Caco-2 (cell line): ENCODE results near the gene RBP5. TPM values are rescaled to one million over a fixed set of nuclear protein-coding genes. Genes with fewer than 3 reads are reported as not detected.

ENCODE experiments used
- BruUV-seq: library from RNA; stranded (reverse); fragments of 400-500 nt; replicated peaks from 2 replicates; lab custom pipeline; 2021; lab: Mats Ljungman, UMichigan
- CTCF ChIA-PET: fragments of 300-600 bp; sonication (Branson Sonifier 250); formaldehyde crosslinking; loops from one replicate; lab custom pipeline; 2022; ENCODE audit warnings: antibody characterized with exemption; lab: Charles Lee
- POLR2A ChIA-PET: fragments of 300-600 bp; sonication (Branson Sonifier 250); formaldehyde crosslinking; loops from one replicate; lab custom pipeline; 2022; ENCODE audit warnings: antibody characterized with exemption; lab: Charles Lee
- DNase-seq, 2 experiments: peaks; one replicate each; pipeline versions ENCODE4 v3.0.0 to v3.0.0-alpha.2; 2020 to 2022
- H3K27me3 ChIP-seq: replicated peaks from 2 replicates; pipeline ENCODE4 v1.6.0; 2011; ENCODE audit warnings: low read length; ENCODE audit not compliant: control insufficient read depth, insufficient read depth
- H3K36me3 ChIP-seq: 2 replicates; pipeline ENCODE4 v1.5.1; 2011; ENCODE audit warnings: low read length; ENCODE audit not compliant: control insufficient read depth, insufficient read depth
- H3K4me1 ChIP-seq: fragments of 250-450 bp; sonication (Bioruptor Pico); 2 replicates; pipeline ENCODE4 v1.5.1; 2020; ENCODE audit warnings: mild to moderate bottlenecking
- H3K4me3 ChIP-seq: 2 replicates; pipeline ENCODE4 v1.5.1; 2011; ENCODE audit warnings: low read depth, mild to moderate bottlenecking, control low read depth, low read length
- H3K9me3 ChIP-seq: fragments of 250-450 bp; sonication (Bioruptor Pico); 2 replicates; pipeline ENCODE4 v1.5.1; 2020; ENCODE audit warnings: mild to moderate bottlenecking, moderate library complexity
- H3K27ac Mint-ChIP-seq: one replicate; pipeline ENCODE4 v1.8.0; 2022; ENCODE audit warnings: mixed read lengths; ENCODE audit not compliant: unreplicated experiment
- H3K27me3 Mint-ChIP-seq: one replicate; pipeline ENCODE4 v1.8.0; 2022; ENCODE audit warnings: mixed read lengths; ENCODE audit not compliant: insufficient read depth, unreplicated experiment
- H3K36me3 Mint-ChIP-seq: one replicate; pipeline ENCODE4 v1.8.0; 2022; ENCODE audit warnings: mild to moderate bottlenecking, mixed read lengths; ENCODE audit not compliant: insufficient read depth, unreplicated experiment
- H3K4me1 Mint-ChIP-seq: one replicate; pipeline ENCODE4 v1.8.0; 2022; ENCODE audit warnings: low read depth, mixed read lengths; ENCODE audit not compliant: unreplicated experiment
- H3K4me3 Mint-ChIP-seq: one replicate; pipeline ENCODE4 v1.8.0; 2022; ENCODE audit warnings: mild to moderate bottlenecking, moderate library complexity, mixed read lengths; ENCODE audit not compliant: unreplicated experiment
- H3K9me3 Mint-ChIP-seq: one replicate; pipeline ENCODE4 v1.8.0; 2022; ENCODE audit warnings: mixed read lengths; ENCODE audit not compliant: unreplicated experiment
- CTCF ChIP-seq, 2 experiments: fragments of 200-600 bp in 1 of 2; IDR thresholded peaks; 1 replicate in 1 of 2; 2 replicates in 1 of 2; pipeline versions ENCODE4 v1.5.1 to v1.8.0; 2011 to 2022; ENCODE audit warnings: antibody characterized with exemption in 1 of 2, control low read depth in 1 of 2, inconsistent platforms in 1 of 2, low read depth in 1 of 2, low read length in 1 of 2, mild to moderate bottlenecking in 1 of 2, moderate library complexity in 1 of 2; ENCODE audit not compliant: insufficient read depth in 1 of 2, severe bottlenecking in 1 of 2, unreplicated experiment in 1 of 2
- intact Hi-C: fragments of 100-400 bp; cut with micrococcal nuclease; formaldehyde crosslinking; loops from one replicate; pipeline ENCODE4 v1.10.0; 2022; ENCODE audit not compliant: unreplicated experiment
- total RNA-seq: library from RNA; stranded (reverse); gene quantifications from 2 replicates; pipeline ENCODE4 v1.2.3, GENCODE V29; 2022

Gene RBP5
- total RNA-seq, 1 experiment from 2014 or later, result 1.8 TPM

GRCh38 chr12:7117670-7118069, 11.0 kb downstream of the RBP5 start:
- no peaks in the 10 kb centered on the region for H3K36me3 Mint-ChIP-seq
- H3K27ac Mint-ChIP-seq, result no peak overlapping the region
- peaks cover 7% of the 10 kb centered on the region for H3K4me1 Mint-ChIP-seq
- POLR2A ChIA-PET, result no interaction called here
- CTCF ChIA-PET, result interaction anchor here (1.9 kb wide), 1 partner anchor 10 kb away, joined by 6 read pairs; no protein-coding TSS in a partner anchor
- Histone ChIP-seq H3K36me3 (peaks cover 2% of the 10 kb centered on the region; the same call in 1 of the 2 replicates), H3K4me1 (no peaks in the 10 kb centered on the region), H3K4me3 (no peak overlapping the region), H3K27me3 (no peaks in the 10 kb centered on the region), H3K9me3 (no peaks in the 10 kb centered on the region)
- BruUV-seq, result no TSS peak
- intact Hi-C loops, result no loop called here
- peak in 1 of 2 experiments; percentile 16 for DNase-seq
- no peak overlapping the region for H3K4me3 Mint-ChIP-seq
- H3K9me3 Mint-ChIP-seq, result no peaks in the 10 kb centered on the region
- TF ChIP-seq CTCF (IDR thresholded peaks at IDR 0.05; ENCODE audit: insufficient read depth in 1 of 2, low read depth in 1 of 2, low read length in 1 of 2, severe bottlenecking in 1 of 2, unreplicated experiment in 1 of 2), result no peak
- H3K27me3 Mint-ChIP-seq, result no peaks in the 10 kb centered on the region

GRCh38 chr12:7116916-7117315, 11.8 kb downstream of the RBP5 start:
- Histone ChIP-seq H3K4me3 (no peak overlapping the region), H3K4me1 (no peaks in the 10 kb centered on the region), H3K9me3 (no peaks in the 10 kb centered on the region), H3K27me3 (no peaks in the 10 kb centered on the region), H3K36me3 (peaks cover 2% of the 10 kb centered on the region; the same call in 1 of the 2 replicates)
- TF ChIP-seq CTCF (IDR thresholded peaks at IDR 0.05; ENCODE audit: insufficient read depth in 1 of 2, low read depth in 1 of 2, low read length in 1 of 2, severe bottlenecking in 1 of 2, unreplicated experiment in 1 of 2), result no peak
- Mint-ChIP-seq H3K9me3 (no peaks in the 10 kb centered on the region), H3K27ac (no peak overlapping the region), H3K27me3 (no peaks in the 10 kb centered on the region), H3K36me3 (no peaks in the 10 kb centered on the region), H3K4me3 (no peak overlapping the region), H3K4me1 (peaks cover 4% of the 10 kb centered on the region)
- intact Hi-C loops, result no loop called here
- no TSS peak for BruUV-seq
- ChIA-PET CTCF (no interaction called here), POLR2A (no interaction called here)
- peak in 1 of 2 experiments; percentile 27 for DNase-seq

- no TSS peak for BruUV-seq
- Histone ChIP-seq H3K36me3 (no peaks in the 10 kb centered on the region; the same call in 1 of the 2 replicates), H3K27me3 (no peaks in the 10 kb centered on the region), H3K9me3 (no peaks in the 10 kb centered on the region), H3K4me3 (no peak overlapping the region), H3K4me1 (no peaks in the 10 kb centered on the region)
- Mint-ChIP-seq H3K36me3 (no peaks in the 10 kb centered on the region), H3K9me3 (no peaks in the 10 kb centered on the region), H3K27me3 (no peaks in the 10 kb centered on the region), H3K27ac (no peak overlapping the region), H3K4me1 (no peaks in the 10 kb centered on the region), H3K4me3 (no peak overlapping the region)
- intact Hi-C loops, result no loop called here
- ChIA-PET CTCF (no interaction called here), POLR2A (no interaction called here)
- peak in 1 of 2 experiments; percentile 8 for DNase-seq
- TF ChIP-seq CTCF (IDR thresholded peaks at IDR 0.05; ENCODE audit: insufficient read depth in 1 of 2, low read depth in 1 of 2, low read length in 1 of 2, severe bottlenecking in 1 of 2, unreplicated experiment in 1 of 2), result no peak
These were observed 12.5 kb downstream of the RBP5 start for GRCh38 chr12:7116196-7116595.
